Skeletal muscle tissue (tissue), 4 donors: ENCODE results near the gene IMPG1. TPM values are rescaled to one million over a fixed set of nuclear protein-coding genes. Genes with fewer than 3 reads are reported as not detected.

Source experiments
- H3K27ac ChIP-seq: one replicate; pipeline ENCODE4 v1.7.0; 2013; ENCODE audit warnings: mild to moderate bottlenecking, low read depth, low read length, inconsistent platforms
- H3K27me3 ChIP-seq, 3 donors: one replicate each; pipeline ENCODE4 v1.7.0; 2013; ENCODE audit warnings: low read length in 3 of 3; ENCODE audit not compliant: control insufficient read depth in 3 of 3, insufficient read depth in 3 of 3
- H3K36me3 ChIP-seq, 3 donors: one replicate each; pipeline ENCODE4 v1.7.0; 2013; ENCODE audit warnings: low read length in 3 of 3; ENCODE audit not compliant: control insufficient read depth in 3 of 3, insufficient read depth in 3 of 3
- H3K4me1 ChIP-seq, 3 donors: one replicate each; pipeline ENCODE4 v1.7.0; 2013; ENCODE audit warnings: low read length in 3 of 3, mild to moderate bottlenecking in 3 of 3; ENCODE audit not compliant: control insufficient read depth in 3 of 3, insufficient read depth in 3 of 3
- H3K4me3 ChIP-seq, 3 donors: one replicate each; pipeline ENCODE4 v1.7.0; 2013; ENCODE audit warnings: low read length in 3 of 3
- H3K9ac ChIP-seq, 3 donors: one replicate each; pipeline ENCODE4 v1.7.0; 2013; ENCODE audit warnings: low read length in 3 of 3, mild to moderate bottlenecking in 3 of 3, moderate library complexity in 2 of 3, low read depth in 1 of 3
- H3K9me3 ChIP-seq, 3 donors: one replicate each; pipeline ENCODE4 v1.7.0; 2013; ENCODE audit warnings: low read length in 3 of 3; ENCODE audit not compliant: control insufficient read depth in 3 of 3
- total RNA-seq: library from RNA; depleted of rRNA; stranded (reverse); fragments of >200 nt; gene quantifications from one replicate; pipeline ENCODE4 v1.2.3, GENCODE V29; 2014
- donor health status: Osteomylitis.

IMPG1 gene, protein sequence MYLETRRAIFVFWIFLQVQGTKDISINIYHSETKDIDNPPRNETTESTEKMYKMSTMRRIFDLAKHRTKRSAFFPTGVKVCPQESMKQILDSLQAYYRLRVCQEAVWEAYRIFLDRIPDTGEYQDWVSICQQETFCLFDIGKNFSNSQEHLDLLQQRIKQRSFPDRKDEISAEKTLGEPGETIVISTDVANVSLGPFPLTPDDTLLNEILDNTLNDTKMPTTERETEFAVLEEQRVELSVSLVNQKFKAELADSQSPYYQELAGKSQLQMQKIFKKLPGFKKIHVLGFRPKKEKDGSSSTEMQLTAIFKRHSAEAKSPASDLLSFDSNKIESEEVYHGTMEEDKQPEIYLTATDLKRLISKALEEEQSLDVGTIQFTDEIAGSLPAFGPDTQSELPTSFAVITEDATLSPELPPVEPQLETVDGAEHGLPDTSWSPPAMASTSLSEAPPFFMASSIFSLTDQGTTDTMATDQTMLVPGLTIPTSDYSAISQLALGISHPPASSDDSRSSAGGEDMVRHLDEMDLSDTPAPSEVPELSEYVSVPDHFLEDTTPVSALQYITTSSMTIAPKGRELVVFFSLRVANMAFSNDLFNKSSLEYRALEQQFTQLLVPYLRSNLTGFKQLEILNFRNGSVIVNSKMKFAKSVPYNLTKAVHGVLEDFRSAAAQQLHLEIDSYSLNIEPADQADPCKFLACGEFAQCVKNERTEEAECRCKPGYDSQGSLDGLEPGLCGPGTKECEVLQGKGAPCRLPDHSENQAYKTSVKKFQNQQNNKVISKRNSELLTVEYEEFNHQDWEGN
- 0.52 TPM for total RNA-seq

DNA sequence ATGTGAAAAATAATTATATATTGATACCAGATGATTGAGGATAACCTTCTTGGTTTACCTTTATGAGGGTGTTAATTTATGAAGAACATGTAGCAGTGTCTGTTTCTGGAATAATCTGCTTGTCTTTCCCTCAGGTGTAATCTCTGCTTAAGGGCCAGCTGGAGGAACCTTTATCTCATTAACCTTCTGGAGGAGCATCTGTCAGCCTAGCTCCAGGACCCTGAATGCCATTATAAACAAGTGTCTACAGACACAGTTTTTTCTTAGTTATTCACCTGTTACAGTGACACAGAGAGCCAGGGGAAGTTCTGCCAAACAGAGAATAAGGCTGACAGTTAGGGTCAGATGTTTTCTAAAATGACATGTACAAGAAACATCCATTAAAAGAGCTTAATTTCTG lies at the start of gene IMPG1:
Gene IMPG1, minus strand, starts transcription at position 101 of the 400 bp plus-strand sequence. CDS start 174 bp downstream, outside the sequence.
- no peaks in the 10 kb centered on the region for H3K36me3 ChIP-seq

GRCh38 chr6:76120302-76120701 lies 47.8 kb upstream of the IMPG1 start:
- no peak overlapping the region for H3K9ac ChIP-seq
- no peaks in the 10 kb centered on the region for H3K36me3 ChIP-seq
- no peaks in the 10 kb centered on the region for H3K4me1 ChIP-seq
- H3K9me3 ChIP-seq: no peaks in the 10 kb centered on the region
- no peak overlapping the region for H3K27ac ChIP-seq
- H3K27me3 ChIP-seq: no peaks in the 10 kb centered on the region
- H3K4me3 ChIP-seq: no peak overlapping the region

More for the DNA sequence above, at the start of gene IMPG1:
- H3K9ac ChIP-seq: no peak within 1 kb of the TSS
- H3K9me3 ChIP-seq: no peaks in the 10 kb centered on the region
- no peak within 1 kb of the TSS for H3K27ac ChIP-seq
- no peaks in the 10 kb centered on the region for H3K4me1 ChIP-seq
- no peaks in the 10 kb centered on the region for H3K27me3 ChIP-seq
- no peak within 1 kb of the TSS for H3K4me3 ChIP-seq

- no peaks in the 10 kb centered on the region for H3K27me3 ChIP-seq
These were observed 819 bp upstream of the IMPG1 start for GRCh38 chr6:76073281-76073680.

DNA sequence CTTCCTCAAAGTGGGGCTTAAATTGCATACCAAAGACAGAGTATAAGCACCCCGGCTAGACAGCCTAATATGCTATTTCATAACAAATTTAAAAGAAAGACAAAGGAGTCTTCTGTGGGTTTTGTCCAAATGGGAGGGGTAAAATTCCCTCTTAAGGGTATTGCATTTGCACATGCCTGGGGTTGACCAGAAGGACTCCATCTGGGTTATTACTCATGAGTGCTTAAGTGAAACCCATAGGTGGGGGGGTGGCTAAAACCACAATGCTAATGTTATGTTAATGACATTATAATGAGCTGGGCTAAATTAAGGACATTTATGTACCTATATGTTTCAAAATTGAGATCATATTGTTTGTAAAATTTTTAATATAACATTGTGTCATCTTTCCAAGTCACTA lies 15.0 kb downstream of the IMPG1 start:
- Histone ChIP-seq H3K27ac (no peak overlapping the region), H3K4me1 (no peaks in the 10 kb centered on the region), H3K36me3 (no peaks in the 10 kb centered on the region), H3K4me3 (no peak overlapping the region), H3K9ac (no peak overlapping the region), H3K9me3 (no peaks in the 10 kb centered on the region), H3K27me3 (no peaks in the 10 kb centered on the region)

More at GRCh38 chr6:76073281-76073680, 819 bp upstream of the IMPG1 start:
- H3K36me3 ChIP-seq: no peaks in the 10 kb centered on the region
- H3K27ac ChIP-seq: no peak overlapping the region
- no peaks in the 10 kb centered on the region for H3K4me1 ChIP-seq
- H3K4me3 ChIP-seq: no peak overlapping the region
- H3K9ac ChIP-seq: no peak overlapping the region
- no peaks in the 10 kb centered on the region for H3K9me3 ChIP-seq

GRCh38 chr6:76052314-76052713 lies 20.1 kb downstream of the IMPG1 start:
- no peaks in the 10 kb centered on the region for H3K36me3 ChIP-seq
- no peaks in the 10 kb centered on the region for H3K27me3 ChIP-seq
- no peak overlapping the region for H3K27ac ChIP-seq
- H3K4me1 ChIP-seq: no peaks in the 10 kb centered on the region
- H3K9ac ChIP-seq: no peak overlapping the region
- H3K4me3 ChIP-seq: no peak overlapping the region
- H3K9me3 ChIP-seq: no peaks in the 10 kb centered on the region

GRCh38 chr6:76043690-76044089 lies 28.8 kb downstream of the IMPG1 start:
- no peak overlapping the region for H3K4me3 ChIP-seq
- H3K36me3 ChIP-seq: no peaks in the 10 kb centered on the region
- H3K9me3 ChIP-seq: no peaks in the 10 kb centered on the region
- no peak overlapping the region for H3K9ac ChIP-seq
- H3K4me1 ChIP-seq: no peaks in the 10 kb centered on the region
- H3K27ac ChIP-seq: no peak overlapping the region
- no peaks in the 10 kb centered on the region for H3K27me3 ChIP-seq

DNA sequence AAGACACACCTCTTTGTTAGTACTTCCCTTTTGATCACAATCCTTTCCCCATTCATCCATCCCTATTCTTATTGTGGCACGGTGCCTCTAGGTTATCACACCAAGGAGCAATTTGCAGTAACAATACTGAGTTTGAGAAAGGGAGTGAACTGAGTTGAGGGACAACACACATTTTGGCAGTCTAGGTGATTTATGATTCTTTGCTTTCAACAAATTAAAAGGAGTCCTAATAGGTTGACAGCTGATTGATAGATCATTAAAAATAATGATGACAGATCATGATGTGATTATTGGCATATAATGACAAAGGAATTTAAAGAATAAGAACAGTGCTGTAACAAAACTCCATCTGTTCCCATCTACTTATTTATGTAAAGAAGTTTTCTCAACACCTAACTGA lies 36.7 kb downstream of the IMPG1 start:
- Histone ChIP-seq H3K4me3 (no peak overlapping the region), H3K27ac (no peak overlapping the region), H3K4me1 (no peaks in the 10 kb centered on the region), H3K9me3 (no peaks in the 10 kb centered on the region), H3K27me3 (no peaks in the 10 kb centered on the region), H3K36me3 (no peaks in the 10 kb centered on the region), H3K9ac (no peak overlapping the region)

GRCh38 chr6:76026101-76026500 lies 46.4 kb downstream of the IMPG1 start:
- Histone ChIP-seq H3K27me3 (no peaks in the 10 kb centered on the region), H3K27ac (no peak overlapping the region), H3K9me3 (peaks cover 8 to 11% (median 9%) of the 10 kb centered on the region in 3 donors), H3K4me1 (no peaks in the 10 kb centered on the region), H3K36me3 (no peaks in the 10 kb centered on the region), H3K4me3 (no peak overlapping the region), H3K9ac (no peak overlapping the region)

DNA sequence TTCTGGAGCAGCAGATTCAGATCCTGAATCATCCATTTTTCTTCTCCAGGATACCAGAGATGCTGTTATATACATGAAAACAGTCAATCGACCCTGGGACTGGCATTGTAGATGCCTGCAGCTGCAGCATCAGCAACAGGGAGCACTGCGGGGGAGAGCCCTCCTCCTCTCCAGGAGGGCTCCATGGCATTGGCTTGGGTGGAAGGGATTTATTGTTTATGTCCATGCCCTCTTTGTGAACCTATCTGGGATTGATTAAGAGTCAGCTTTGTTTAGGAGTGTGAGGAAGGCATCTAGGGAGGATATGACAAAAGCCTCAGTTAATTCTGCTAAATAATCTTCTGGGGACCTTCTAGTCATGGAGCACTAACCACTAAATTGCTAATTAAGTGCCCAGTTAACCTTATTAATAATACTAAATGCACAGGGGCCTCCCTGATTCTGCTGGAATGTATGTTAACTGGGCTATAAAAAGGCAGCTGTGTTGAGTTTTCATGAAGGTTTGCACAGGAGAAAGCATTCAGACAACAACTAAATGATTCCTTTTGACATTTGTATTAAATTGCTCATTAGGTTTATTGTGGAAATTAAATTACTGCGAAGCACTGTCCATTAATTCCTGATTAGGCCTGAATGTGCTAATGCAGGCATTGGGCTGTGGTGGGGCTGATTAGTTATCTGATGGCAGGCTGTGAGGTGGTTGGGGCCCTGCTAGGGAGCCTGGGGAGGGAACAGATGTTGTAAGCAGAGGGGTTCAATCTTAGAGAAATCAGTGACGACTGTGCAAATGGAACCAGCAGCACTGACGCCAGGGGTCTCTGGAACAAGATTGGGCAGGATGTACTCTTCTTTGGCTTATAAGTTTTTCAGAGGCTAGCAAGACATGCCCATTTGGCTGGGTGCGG lies 57.6 kb downstream of the IMPG1 start:
- Histone ChIP-seq H3K9ac (no peak overlapping the region), H3K9me3 (no peaks in the 10 kb centered on the region), H3K4me1 (no peaks in the 10 kb centered on the region), H3K27me3 (no peaks in the 10 kb centered on the region), H3K36me3 (no peaks in the 10 kb centered on the region), H3K4me3 (no peak overlapping the region), H3K27ac (no peak overlapping the region)
